Keratinocyte (primary cell): ENCODE data around the gene CASP6. TPM values are rescaled to one million over a fixed set of nuclear protein-coding genes. Genes with fewer than 3 reads are reported as not detected.

Source experiments
- DNase-seq: peaks from one replicate; pipeline ENCODE4 v3.0.0-alpha.2; 2011; ENCODE audit warnings: low read depth, missing footprints, low spot score
- FAIRE-seq: peaks from 2 replicates; lab custom pipeline; 2011; peaks lifted over from hg19 to GRCh38; lab: Jason Lieb, UNC
- H2AFZ ChIP-seq: 2 replicates; pipeline ENCODE4 v1.6.0; 2012; ENCODE audit warnings: low read length, control low read depth, inconsistent platforms; ENCODE audit not compliant: control insufficient read depth
- H3K27ac ChIP-seq: 2 replicates; pipeline ENCODE4 v1.5.1; 2011; ENCODE audit warnings: low read length; ENCODE audit not compliant: control insufficient read depth, insufficient read depth
- H3K27me3 ChIP-seq: 3 replicates; pipeline ENCODE4 v1.6.0; 2011; ENCODE audit warnings: low read length; ENCODE audit not compliant: control insufficient read depth, insufficient read depth; ENCODE audit errors: extremely low read depth
- H3K36me3 ChIP-seq, 2 experiments: 2 replicates in 1 of 2; 3 replicates in 1 of 2; pipeline ENCODE4 v1.5.1; 2011; ENCODE audit warnings: low read length in 2 of 2, mild to moderate bottlenecking in 1 of 2; ENCODE audit not compliant: control insufficient read depth in 2 of 2, insufficient read depth in 2 of 2; ENCODE audit errors: extremely low read depth in 1 of 2
- H3K4me1 ChIP-seq: 3 replicates; pipeline ENCODE4 v1.5.1; 2011; ENCODE audit warnings: low read length; ENCODE audit not compliant: control insufficient read depth, insufficient read depth; ENCODE audit errors: extremely low read depth
- H3K4me2 ChIP-seq: 3 replicates; pipeline ENCODE4 v1.6.0; 2011; ENCODE audit warnings: low read depth, low read length; ENCODE audit not compliant: control insufficient read depth, insufficient read depth; ENCODE audit errors: extremely low read depth
- H3K4me3 ChIP-seq, 3 experiments: fragments of 200-600 bp in 1 of 3; sonication (generic) in 1 of 3; 2 replicates in 2 of 3; 3 replicates in 1 of 3; pipeline ENCODE4 v1.5.1; 2011 to 2016; ENCODE audit warnings: low read length in 3 of 3, mild to moderate bottlenecking in 3 of 3, control low read depth in 2 of 3, inconsistent platforms in 1 of 3, low read depth in 1 of 3, mixed read lengths in 1 of 3, mixed run types in 1 of 3, moderate library complexity in 1 of 3; ENCODE audit not compliant: control insufficient read depth in 2 of 3, insufficient read depth in 2 of 3; ENCODE audit errors: extremely low read depth in 1 of 3
- H3K79me2 ChIP-seq: 2 replicates; pipeline ENCODE4 v1.6.0; 2012; ENCODE audit warnings: low read length; ENCODE audit not compliant: control insufficient read depth, insufficient read depth
- H3K9ac ChIP-seq: 3 replicates; pipeline ENCODE4 v1.6.0; 2011; ENCODE audit warnings: low read length; ENCODE audit not compliant: control insufficient read depth, insufficient read depth; ENCODE audit errors: extremely low read depth
- H3K9me1 ChIP-seq: 3 replicates; pipeline ENCODE4 v1.6.0; 2011; ENCODE audit warnings: low read length; ENCODE audit not compliant: control insufficient read depth, insufficient read depth; ENCODE audit errors: extremely low read depth
- H3K9me3 ChIP-seq: 2 replicates; pipeline ENCODE4 v1.5.1; 2012; ENCODE audit warnings: low read depth, low read length; ENCODE audit not compliant: control insufficient read depth
- H4K20me1 ChIP-seq: 3 replicates; pipeline ENCODE4 v1.6.0; 2011; ENCODE audit warnings: low read length; ENCODE audit not compliant: control insufficient read depth, insufficient read depth; ENCODE audit errors: extremely low read depth
- EZH2 ChIP-seq: IDR thresholded peaks from one replicate; pipeline ENCODE4 v1.6.1; 2012; ENCODE audit warnings: inconsistent platforms, mild to moderate bottlenecking, low read length, moderate library complexity
- dilution Hi-C: fragments of 300-500 bp; cut with MboI; formaldehyde crosslinking; loops from one replicate; pipeline ENCODE4 v1.7.0; 2020; ENCODE audit warnings: low sequenced_read_pairs; ENCODE audit not compliant: extremely low pct_ligation_motif_present
- polyA plus RNA-seq, 5 experiments: library from polyadenylated mRNA; depleted of rRNA in 3 of 5; stranded (reverse) in 3 of 5; stranded (forward) in 1 of 5; unstranded in 1 of 5; fragments of >200 nt; gene quantifications; 1 replicate in 1 of 5; 2 replicates in 3 of 5; 3 replicates in 1 of 5; pipeline versions ENCODE4 v1.2.1 to v1.2.3, GENCODE V29; 2011 to 2012; ENCODE audit warnings: missing spikeins in 2 of 5, low read depth in 1 of 5, low replicate concordance in 1 of 5
- TF ChIP-seq, protein P1 (sequence below), 3 experiments: IDR thresholded peaks in 1 of 3; conservative IDR thresholded peaks in 1 of 3; optimal IDR thresholded peaks in 1 of 3; 2 replicates in 2 of 3; 3 replicates in 1 of 3; pipeline versions ENCODE3 to v1.5.1; 2011; ENCODE audit warnings: low read length in 3 of 3, mild to moderate bottlenecking in 3 of 3, moderate library complexity in 2 of 3, control low read depth in 1 of 3, inconsistent platforms in 1 of 3; ENCODE audit not compliant: insufficient read depth in 2 of 3; ENCODE audit errors: extremely low read depth in 1 of 3

CASP6 gene
- polyA plus RNA-seq, 1 donor (not counting 4 experiments of a cell fraction or from before 2014, with no cell fraction given) = 52.0 TPM

DNA sequence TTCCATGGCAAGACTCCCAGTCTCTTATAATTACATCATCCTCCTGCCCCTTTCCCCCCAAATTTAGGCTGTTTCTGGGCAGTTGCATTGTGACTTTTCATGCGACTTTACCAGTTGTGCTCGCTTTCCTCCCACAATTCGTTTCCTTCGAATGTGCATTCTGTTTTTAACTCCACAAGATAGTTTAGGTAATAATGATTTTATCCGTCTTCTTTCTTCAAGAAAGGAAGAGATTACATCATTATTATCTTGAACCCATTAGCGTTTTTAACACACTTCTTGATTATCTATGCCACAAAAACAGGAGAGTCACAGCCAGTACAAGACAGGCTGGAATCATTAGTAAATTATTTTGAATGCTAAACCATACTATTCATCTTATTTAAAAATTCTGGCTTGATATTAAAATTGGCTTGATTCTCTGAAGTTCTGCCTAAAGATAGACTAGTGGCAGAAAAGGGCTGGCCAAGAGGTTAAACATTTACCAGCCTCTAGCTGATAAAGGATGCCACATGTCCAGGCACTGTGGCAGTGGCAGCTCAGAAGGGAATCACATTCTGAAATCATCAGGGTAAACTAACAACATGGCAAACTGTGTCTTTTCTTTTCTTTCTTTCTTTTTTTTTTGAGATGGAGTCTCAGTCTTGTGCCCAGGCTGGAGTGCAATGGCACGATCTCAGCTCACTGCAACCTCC is 46.3 kb upstream of the CASP6 start:
- no peak for FAIRE-seq
- H3K9me3 ChIP-seq = no peaks in the 10 kb centered on the region
- H2AFZ ChIP-seq = no peak overlapping the region
- H3K79me2 ChIP-seq = no peaks in the 10 kb centered on the region
- no peaks in the 10 kb centered on the region for H3K36me3 ChIP-seq
- TF ChIP-seq, protein P1, sequence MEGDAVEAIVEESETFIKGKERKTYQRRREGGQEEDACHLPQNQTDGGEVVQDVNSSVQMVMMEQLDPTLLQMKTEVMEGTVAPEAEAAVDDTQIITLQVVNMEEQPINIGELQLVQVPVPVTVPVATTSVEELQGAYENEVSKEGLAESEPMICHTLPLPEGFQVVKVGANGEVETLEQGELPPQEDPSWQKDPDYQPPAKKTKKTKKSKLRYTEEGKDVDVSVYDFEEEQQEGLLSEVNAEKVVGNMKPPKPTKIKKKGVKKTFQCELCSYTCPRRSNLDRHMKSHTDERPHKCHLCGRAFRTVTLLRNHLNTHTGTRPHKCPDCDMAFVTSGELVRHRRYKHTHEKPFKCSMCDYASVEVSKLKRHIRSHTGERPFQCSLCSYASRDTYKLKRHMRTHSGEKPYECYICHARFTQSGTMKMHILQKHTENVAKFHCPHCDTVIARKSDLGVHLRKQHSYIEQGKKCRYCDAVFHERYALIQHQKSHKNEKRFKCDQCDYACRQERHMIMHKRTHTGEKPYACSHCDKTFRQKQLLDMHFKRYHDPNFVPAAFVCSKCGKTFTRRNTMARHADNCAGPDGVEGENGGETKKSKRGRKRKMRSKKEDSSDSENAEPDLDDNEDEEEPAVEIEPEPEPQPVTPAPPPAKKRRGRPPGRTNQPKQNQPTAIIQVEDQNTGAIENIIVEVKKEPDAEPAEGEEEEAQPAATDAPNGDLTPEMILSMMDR (optimal IDR thresholded peaks at IDR 0.05 in 1 of 3, IDR thresholded peaks at IDR 0.05 in 1 of 3, conservative IDR thresholded peaks at IDR 0.05 in 1 of 3; ENCODE audit: extremely low read depth in 1 of 3, insufficient read depth in 2 of 3, low read length in 3 of 3) = no peak
- no peak for TF ChIP-seq EZH2
- H3K4me1 ChIP-seq = no peaks in the 10 kb centered on the region
- H3K4me3 ChIP-seq = no peak overlapping the region
- H4K20me1 ChIP-seq = no peaks in the 10 kb centered on the region
- no peak for DNase-seq
- dilution Hi-C loops = no loop called here
- H3K27ac ChIP-seq = no peak overlapping the region
- H3K9me1 ChIP-seq = no peaks in the 10 kb centered on the region
- H3K4me2 ChIP-seq = no peak overlapping the region
- H3K9ac ChIP-seq = no peak overlapping the region
- peaks cover 5% of the 10 kb centered on the region for H3K27me3 ChIP-seq

GRCh38 chr4:109748114-109748513 is 44.9 kb upstream of the CASP6 start:
- no peak for FAIRE-seq
- H3K9me3 ChIP-seq = no peaks in the 10 kb centered on the region
- TF ChIP-seq, protein P1 (optimal IDR thresholded peaks at IDR 0.05 in 1 of 3, IDR thresholded peaks at IDR 0.05 in 1 of 3, conservative IDR thresholded peaks at IDR 0.05 in 1 of 3; ENCODE audit: extremely low read depth in 1 of 3, insufficient read depth in 2 of 3, low read length in 3 of 3) = no peak
- TF ChIP-seq EZH2 = no peak
- no peak overlapping the region for H3K9ac ChIP-seq
- H3K27ac ChIP-seq = no peak overlapping the region
- no peaks in the 10 kb centered on the region for H4K20me1 ChIP-seq
- dilution Hi-C loops = no loop called here
- DNase-seq = no peak
- H3K4me1 ChIP-seq = no peaks in the 10 kb centered on the region
- H3K4me2 ChIP-seq = no peak overlapping the region
- H3K27me3 ChIP-seq = peaks cover 5% of the 10 kb centered on the region
- no peaks in the 10 kb centered on the region for H3K36me3 ChIP-seq
- H3K4me3 ChIP-seq = no peak overlapping the region
- no peaks in the 10 kb centered on the region for H3K79me2 ChIP-seq
- H3K9me1 ChIP-seq = no peaks in the 10 kb centered on the region
- H2AFZ ChIP-seq = no peak overlapping the region
